Calu3 (cell line): ENCODE data around the gene RPS21. TPM values are rescaled to one million over a fixed set of nuclear protein-coding genes. Genes with fewer than 3 reads are reported as not detected.

Experiments
- BruUV-seq: library from RNA; stranded (reverse); fragments of 400-500 nt; replicated peaks from 2 replicates; lab custom pipeline; 2021; lab: Mats Ljungman, UMichigan
- CTCF ChIA-PET: fragments of 300-600 bp; sonication (Branson Sonifier 250); formaldehyde crosslinking; loops from one replicate; lab custom pipeline; 2022; ENCODE audit warnings: antibody characterized with exemption; lab: Charles Lee
- DNase-seq: peaks from one replicate; pipeline ENCODE4 v3.0.0; 2022
- H3K27ac Mint-ChIP-seq: one replicate; pipeline ENCODE4 v1.8.0; 2022; ENCODE audit warnings: mixed read lengths; ENCODE audit not compliant: unreplicated experiment
- H3K27me3 Mint-ChIP-seq: one replicate; pipeline ENCODE4 v1.8.0; 2022; ENCODE audit warnings: mixed read lengths; ENCODE audit not compliant: unreplicated experiment
- H3K36me3 Mint-ChIP-seq: one replicate; pipeline ENCODE4 v1.8.0; 2022; ENCODE audit warnings: mild to moderate bottlenecking, moderate library complexity, mixed read lengths; ENCODE audit not compliant: insufficient read depth, unreplicated experiment
- H3K4me1 Mint-ChIP-seq: one replicate; pipeline ENCODE4 v1.8.0; 2022; ENCODE audit warnings: mild to moderate bottlenecking, low read depth, mixed read lengths; ENCODE audit not compliant: unreplicated experiment
- H3K4me3 Mint-ChIP-seq: one replicate; pipeline ENCODE4 v1.8.0; 2022; ENCODE audit warnings: mild to moderate bottlenecking, low read depth, moderate library complexity, mixed read lengths; ENCODE audit not compliant: unreplicated experiment
- H3K9me3 Mint-ChIP-seq: one replicate; pipeline ENCODE4 v1.8.0; 2022; ENCODE audit warnings: low read depth, mixed read lengths; ENCODE audit not compliant: unreplicated experiment
- intact Hi-C: fragments of 100-400 bp; cut with micrococcal nuclease; formaldehyde crosslinking; loops from one replicate; pipeline ENCODE4 v1.10.0; 2022; ENCODE audit not compliant: unreplicated experiment
- total RNA-seq: library from RNA; stranded (reverse); gene quantifications from 2 replicates; pipeline ENCODE4 v1.2.3, GENCODE V29; 2022
- TF ChIP-seq, protein P1 (sequence below): fragments of 200-600 bp; IDR thresholded peaks from one replicate; pipeline ENCODE4 v1.8.0; 2022; ENCODE audit warnings: antibody characterized with exemption; ENCODE audit not compliant: unreplicated experiment

The RPS21 gene
- total RNA-seq, 1 experiment from 2014 or later: 1,936 TPM

- H3K4me3 Mint-ChIP-seq: no peak overlapping the region
- no peak for DNase-seq
- H3K36me3 Mint-ChIP-seq: peaks cover 73% of the 10 kb centered on the region
- TF ChIP-seq, protein P1, sequence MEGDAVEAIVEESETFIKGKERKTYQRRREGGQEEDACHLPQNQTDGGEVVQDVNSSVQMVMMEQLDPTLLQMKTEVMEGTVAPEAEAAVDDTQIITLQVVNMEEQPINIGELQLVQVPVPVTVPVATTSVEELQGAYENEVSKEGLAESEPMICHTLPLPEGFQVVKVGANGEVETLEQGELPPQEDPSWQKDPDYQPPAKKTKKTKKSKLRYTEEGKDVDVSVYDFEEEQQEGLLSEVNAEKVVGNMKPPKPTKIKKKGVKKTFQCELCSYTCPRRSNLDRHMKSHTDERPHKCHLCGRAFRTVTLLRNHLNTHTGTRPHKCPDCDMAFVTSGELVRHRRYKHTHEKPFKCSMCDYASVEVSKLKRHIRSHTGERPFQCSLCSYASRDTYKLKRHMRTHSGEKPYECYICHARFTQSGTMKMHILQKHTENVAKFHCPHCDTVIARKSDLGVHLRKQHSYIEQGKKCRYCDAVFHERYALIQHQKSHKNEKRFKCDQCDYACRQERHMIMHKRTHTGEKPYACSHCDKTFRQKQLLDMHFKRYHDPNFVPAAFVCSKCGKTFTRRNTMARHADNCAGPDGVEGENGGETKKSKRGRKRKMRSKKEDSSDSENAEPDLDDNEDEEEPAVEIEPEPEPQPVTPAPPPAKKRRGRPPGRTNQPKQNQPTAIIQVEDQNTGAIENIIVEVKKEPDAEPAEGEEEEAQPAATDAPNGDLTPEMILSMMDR: no peak
- H3K27me3 Mint-ChIP-seq: no peaks in the 10 kb centered on the region
- peaks cover 4% of the 10 kb centered on the region for H3K9me3 Mint-ChIP-seq
- intact Hi-C loops: no loop called here
- no peak overlapping the region for H3K27ac Mint-ChIP-seq
- peaks cover 10% of the 10 kb centered on the region for H3K4me1 Mint-ChIP-seq
- BruUV-seq: no TSS peak
- CTCF ChIA-PET: no interaction called here
Observed at GRCh38 chr20:62393830-62394229, 6.9 kb downstream of the RPS21 start.

GRCh38 chr20:62394248-62395245 lies 7.6 kb downstream of the RPS21 start:
- CTCF ChIA-PET: no interaction called here
- TF ChIP-seq, protein P1: no peak
- no peak for DNase-seq
- no peak overlapping the region for H3K27ac Mint-ChIP-seq
- H3K4me1 Mint-ChIP-seq: peaks cover 7% of the 10 kb centered on the region
- H3K9me3 Mint-ChIP-seq: peaks cover 4% of the 10 kb centered on the region
- peaks cover 66% of the 10 kb centered on the region for H3K36me3 Mint-ChIP-seq
- intact Hi-C loops: no loop called here
- BruUV-seq: no TSS peak
- H3K27me3 Mint-ChIP-seq: no peaks in the 10 kb centered on the region
- H3K4me3 Mint-ChIP-seq: no peak overlapping the region

DNA sequence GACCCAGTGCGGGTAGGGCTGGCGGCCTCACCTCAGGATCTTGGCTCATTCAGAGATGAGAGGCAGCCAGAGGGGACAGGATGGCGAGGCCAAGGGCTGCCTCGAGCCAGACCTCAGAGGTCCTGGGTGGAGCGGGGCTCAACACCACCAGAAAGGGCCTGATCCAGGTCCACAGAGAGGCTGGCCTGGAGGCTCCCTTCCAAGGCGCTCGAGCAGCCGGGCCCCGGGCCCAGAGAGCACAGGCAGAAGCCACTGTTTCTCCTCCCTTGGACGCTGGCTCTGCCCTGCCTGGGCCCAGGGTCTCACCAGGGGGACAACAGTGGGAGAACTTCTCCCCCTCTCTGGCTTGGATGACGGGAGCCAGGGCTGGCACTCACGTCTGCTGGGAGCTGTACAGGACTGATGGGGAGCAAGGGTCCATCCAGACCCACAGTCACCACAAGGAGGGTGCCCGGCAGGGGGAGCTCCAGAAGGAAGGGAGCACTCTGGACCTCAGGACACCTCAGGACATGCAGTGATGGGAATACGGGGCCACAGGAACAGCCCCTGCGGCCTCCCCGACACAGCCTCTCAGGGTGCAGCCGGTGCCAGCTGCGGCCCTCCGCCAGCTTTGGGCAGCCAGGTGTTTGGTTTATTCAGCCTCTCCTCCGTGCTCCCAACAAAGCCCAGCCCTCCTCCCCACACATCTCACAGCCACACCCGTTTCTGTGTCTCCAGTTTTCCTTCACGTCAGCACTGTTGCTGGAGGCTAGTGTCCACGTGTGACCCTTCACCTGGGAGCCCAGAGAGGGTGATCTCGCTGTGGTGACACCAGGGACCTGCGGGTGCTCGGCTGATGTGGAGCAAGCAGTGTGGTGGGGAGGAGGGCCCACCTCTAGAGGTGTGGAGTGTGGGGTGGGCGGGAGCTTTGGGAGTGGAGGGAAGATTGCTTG lies 8.7 kb downstream of the RPS21 start:
- Mint-ChIP-seq H3K9me3 (peaks cover 4% of the 10 kb centered on the region), H3K4me1 (no peaks in the 10 kb centered on the region), H3K36me3 (peaks cover 56% of the 10 kb centered on the region), H3K27ac (peak overlapping the region; percentile 58), H3K27me3 (no peaks in the 10 kb centered on the region), H3K4me3 (no peak overlapping the region)
- intact Hi-C loops: no loop called here
- TF ChIP-seq, protein P1: peak; percentile 37
- CTCF ChIA-PET: no interaction called here
- BruUV-seq: no TSS peak
- peak; percentile 57 for DNase-seq
